ENCODE results near the gene STUB1.

The STUB1 gene

GRCh38 chr16:698911-699671, 18.9 kb downstream of the STUB1 start:
- no peak for DNase-seq

GRCh38 chr16:700684-701584, 20.7 kb downstream of the STUB1 start:
- no peak for DNase-seq

GRCh38 chr16:702341-702740, 22.1 kb downstream of the STUB1 start:
- no peak for DNase-seq

DNA sequence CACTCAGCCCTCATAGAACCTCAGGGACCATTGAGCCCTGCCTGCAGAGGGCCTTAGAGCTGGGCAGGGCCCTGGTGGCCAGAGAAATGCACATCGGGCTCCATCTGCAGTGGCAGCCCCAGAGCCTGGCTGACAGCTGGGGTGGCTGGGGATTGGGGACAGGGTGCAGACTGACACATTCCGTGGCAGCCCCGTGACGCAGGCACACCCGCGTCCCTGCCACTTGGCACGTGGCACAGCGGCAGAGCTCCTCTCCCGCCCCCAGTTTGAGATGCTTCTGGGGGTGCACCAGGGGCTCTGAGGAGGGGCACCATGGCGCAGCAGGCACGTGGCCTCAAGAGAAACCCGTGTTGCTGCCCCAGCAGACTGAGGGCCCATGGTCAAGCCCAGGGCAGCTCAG, 23.2 kb downstream of the STUB1 start:
- DNase-seq: no peak

DNA sequence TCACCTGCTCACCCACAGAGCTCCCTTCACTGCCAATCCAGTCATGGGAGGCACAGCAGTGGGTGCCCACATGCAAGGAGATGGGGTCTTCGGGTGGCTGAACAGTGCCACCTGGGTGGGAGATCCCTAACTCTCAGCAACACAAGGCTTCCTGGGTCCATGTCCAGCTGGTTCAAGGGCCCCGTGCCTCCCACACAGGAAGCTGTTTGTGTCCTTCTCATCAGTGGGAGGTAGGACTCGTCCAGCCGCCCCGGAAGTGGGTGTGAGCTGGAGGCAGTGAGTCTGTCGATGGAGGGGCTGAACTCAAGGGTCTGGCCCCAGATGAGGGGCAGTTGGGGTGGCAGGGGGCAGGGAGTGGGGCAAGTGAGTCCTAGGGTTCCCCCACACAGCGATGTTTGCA, 23.8 kb downstream of the STUB1 start:
- no peak for DNase-seq

GRCh38 chr16:704552-705380, 24.6 kb downstream of the STUB1 start:
- DNase-seq: no peak

GRCh38 chr16:705431-706188, 25.4 kb downstream of the STUB1 start, which contains the start of gene FBXL16:
FBXL16 (minus strand) TSS chr16:705801; CDS start chr16:697405, 8,396 bp downstream.
- no peak for DNase-seq

DNA sequence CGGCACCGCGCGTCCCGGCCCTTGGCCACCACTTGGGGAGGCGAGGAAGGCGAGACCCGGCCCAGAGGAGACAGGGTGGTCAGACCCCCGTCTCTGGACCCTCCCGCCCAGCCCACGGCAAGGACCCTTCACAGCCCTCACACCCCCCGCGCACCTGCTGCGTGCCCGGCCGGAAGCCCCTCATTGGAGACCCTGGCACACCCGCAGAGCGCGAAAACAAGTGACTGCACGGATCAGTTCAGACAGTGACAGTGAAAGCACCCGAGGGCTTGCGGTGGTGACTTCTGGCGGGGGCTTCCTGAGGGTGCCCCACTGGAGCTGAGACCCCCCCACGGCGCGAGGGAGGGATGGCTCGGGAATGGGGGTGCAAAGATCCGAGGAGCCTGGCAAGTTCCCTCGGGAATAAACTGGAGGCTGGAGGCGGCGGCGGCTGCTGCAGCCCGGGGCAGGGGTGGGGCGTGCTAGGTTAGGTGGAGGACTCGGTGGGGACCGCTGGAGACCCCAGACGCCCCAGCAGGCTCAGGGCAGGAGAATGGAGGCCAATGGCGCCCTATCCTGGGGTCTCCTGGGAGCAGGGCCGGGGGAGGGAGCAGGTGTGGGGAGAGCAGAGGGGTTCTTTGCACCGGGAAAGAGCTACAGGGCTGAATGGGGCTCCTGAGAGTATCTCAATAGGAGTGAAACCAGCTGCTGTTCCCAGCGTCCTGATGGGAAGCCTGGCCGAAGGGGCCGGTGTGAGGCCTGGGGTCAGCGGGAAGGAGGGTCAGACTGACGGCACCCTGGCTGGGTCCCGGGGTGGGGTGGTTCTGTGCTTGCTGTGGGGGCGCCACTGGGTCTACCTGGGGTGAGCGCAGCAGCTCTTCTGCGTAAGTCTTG, 26.2 kb downstream of the STUB1 start:
- no peak for DNase-seq

GRCh38 chr16:707062-707538, 26.9 kb downstream of the STUB1 start:
- DNase-seq: no peak

DNA sequence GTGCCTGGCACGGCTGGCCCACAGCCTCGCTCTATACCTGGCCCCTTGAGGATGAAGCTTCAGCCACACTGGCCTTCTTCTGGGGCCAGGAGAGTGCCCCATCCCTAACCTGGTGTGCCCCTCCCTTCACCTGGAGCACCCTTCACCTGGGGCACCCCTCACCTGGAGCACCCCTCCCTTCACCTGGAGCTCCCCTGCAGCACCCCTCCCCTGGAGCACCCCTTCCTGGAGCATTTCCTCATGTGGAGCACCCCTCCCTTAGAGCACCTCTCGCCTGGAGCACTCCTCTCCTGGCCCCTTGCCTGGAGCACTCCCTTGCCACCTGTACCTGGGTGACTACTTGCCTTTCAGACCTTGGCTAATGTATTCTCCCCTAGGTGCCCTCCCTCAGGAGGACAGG, 27.8 kb downstream of the STUB1 start:
- no peak for DNase-seq

DNA sequence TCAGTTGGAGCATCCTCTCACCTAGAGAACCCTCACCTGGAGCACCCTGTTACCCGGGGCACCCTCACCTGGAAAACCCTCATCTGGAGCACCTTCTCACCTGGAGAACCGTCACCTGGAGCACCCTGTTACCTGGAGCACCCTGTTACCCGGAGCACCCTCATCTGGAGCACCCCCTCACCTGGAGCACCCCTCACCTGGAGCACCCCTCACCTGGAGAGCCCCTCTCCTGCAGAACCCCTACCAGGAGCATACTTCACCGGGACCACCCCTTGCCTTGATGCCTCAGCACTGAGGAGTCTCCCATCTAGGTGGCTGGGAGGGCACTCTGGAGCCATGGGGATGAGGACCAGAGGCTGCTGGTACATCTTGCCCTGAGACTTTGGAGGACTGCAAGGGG, 28.7 kb downstream of the STUB1 start:
- DNase-seq: no peak

- DNase-seq: peak; percentile 60
Observed at GRCh38 chr16:709566-710499, 29.6 kb downstream of the STUB1 start.

DNA sequence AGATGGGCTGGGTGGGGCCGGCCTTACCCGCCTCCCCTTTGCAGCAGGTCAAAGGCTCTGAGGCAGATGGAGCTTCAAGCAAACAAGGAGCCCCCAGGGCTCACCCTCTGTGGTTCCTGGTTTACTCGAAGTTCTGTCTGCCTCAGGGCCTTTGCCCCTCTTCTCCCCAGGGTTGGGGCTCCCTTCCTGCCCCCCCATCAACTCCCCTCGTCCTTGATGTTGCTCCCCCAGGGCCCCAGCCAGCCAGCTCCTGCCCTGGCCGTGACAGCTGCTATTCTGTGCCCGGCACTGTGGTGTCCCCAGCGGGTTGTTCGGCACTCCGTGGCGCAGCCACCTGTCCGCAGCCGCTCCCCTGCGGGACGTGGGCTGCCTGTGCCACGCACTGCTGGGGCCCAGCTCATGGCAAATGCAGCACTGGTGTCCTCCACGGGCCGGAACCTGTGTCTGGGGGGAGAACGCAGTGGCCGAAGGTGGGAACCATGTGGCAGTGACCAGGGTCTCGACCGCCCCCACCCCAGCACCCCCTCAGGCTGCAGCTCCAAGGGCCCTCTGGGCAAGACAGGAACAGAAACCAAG, 30.4 kb downstream of the STUB1 start:
- DNase-seq: no peak

- DNase-seq: no peak
Observed at GRCh38 chr16:711084-711483, 30.9 kb downstream of the STUB1 start.

DNA sequence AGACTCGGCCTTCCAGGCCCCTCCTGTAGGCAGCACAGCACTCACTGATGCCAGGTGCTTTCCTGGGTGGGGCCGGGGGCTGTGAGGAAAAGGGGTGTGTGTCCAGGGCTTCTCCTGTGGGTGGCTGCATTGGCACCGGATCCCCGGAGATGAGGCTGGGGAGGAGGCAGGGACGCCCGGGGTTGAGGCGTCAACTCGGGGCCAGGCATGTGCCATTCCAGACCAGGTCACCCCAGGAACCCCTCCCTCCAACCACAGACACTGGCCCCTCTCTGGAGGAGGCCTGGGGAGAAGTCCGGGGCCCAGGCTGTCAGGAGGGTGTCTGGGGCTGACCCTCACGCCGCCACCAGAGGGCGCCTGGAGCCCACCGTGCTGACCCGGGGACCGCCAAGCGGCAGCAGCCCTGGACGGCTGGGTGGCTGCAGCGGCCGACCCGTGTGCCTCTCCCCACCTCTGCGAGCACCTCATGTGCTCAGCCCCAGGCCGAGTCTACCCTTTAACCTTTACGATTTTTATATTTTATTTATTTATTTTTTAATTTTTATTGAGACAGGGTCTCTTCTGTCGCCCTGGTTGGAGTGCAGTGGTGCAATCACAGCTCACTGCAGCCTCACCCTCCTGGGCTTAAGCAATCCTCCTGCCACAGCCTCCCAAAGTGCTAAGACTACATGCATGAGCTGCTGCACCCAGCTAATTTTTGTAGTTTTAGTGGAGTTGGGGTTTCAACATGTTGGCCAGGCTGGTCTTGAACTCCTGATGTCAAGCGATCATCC, 31.5 kb downstream of the STUB1 start:
- DNase-seq: peak; percentile 46

- peak; percentile 54 for DNase-seq
Observed at GRCh38 chr16:712740-713250, 32.6 kb downstream of the STUB1 start.

DNA sequence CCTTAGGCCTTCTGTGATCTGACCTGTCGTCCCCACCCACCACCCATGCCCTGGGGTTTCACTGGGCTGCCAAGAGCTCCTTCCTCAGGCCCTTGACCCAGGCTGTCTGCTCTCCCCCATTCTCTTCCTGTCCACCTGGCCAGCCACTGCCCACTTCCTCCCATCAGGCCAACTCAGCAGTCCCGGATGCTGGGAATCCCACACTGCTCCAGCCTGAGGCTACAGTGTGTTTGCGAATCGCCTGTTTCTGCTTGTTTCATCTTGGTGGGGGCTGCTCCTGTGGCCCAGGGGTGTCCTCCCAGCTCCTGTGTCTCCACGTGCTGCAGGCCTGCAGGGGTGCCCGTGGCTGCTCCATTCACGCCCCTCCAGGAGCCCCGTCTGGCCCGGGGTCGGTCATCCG, 33.9 kb downstream of the STUB1 start:
- no peak for DNase-seq

Measured in MV-4-11 (cell line).